K562 (cell line): ENCODE results near the gene HIVEP3. TPM values are rescaled to one million over a fixed set of nuclear protein-coding genes. Genes with fewer than 3 reads are reported as not detected.

Experiments
- ATAC-seq: fragments of 200-7000 bp; cut with Tn5 transposase; 3 replicates; pipeline ENCODE4 v1.9.1; 2020; ENCODE audit warnings: moderate library complexity
- BruUV-seq: library from RNA; stranded (reverse); fragments of 400-500 nt; replicated peaks from 2 replicates; lab custom pipeline; 2021; lab: Mats Ljungman, UMichigan
- CTCF ChIA-PET: fragments of 300-600 bp; formaldehyde crosslinking; extraction: SDS; loops from one replicate; lab custom pipeline; 2021; ENCODE audit warnings: low intra/inter-chr PET ratio; lab: Yijun Ruan, JAX
- POLR2A ChIA-PET: fragments of 300-600, 350-650 bp; sonication (Branson Sonifier 250); formaldehyde crosslinking; extraction: SDS; loops from one replicate; lab custom pipeline; 2021; ENCODE audit warnings: antibody characterized with exemption, inconsistent platforms; lab: Yijun Ruan, JAX
- DNase-seq, 4 experiments: peaks; one replicate each; pipeline versions ENCODE4 v3.0.0 to v3.0.0-alpha.2; 2011 to 2018; ENCODE audit warnings: low spot score in 3 of 4, mixed read lengths in 3 of 4; ENCODE audit errors: extremely low read depth in 1 of 4
- FAIRE-seq: peaks from 2 replicates; lab custom pipeline; 2011; peaks lifted over from hg19 to GRCh38; lab: Jason Lieb, UNC
- H2AFZ ChIP-seq: 2 replicates; pipeline ENCODE4 v1.6.0; 2011; ENCODE audit warnings: low read depth, low read length, control low read depth, inconsistent platforms
- H3K27ac ChIP-seq: fragments of 200-600 bp; 3 replicates; pipeline ENCODE4 v1.8.0; 2011; ENCODE audit warnings: low read depth, mild to moderate bottlenecking, control low read depth, inconsistent platforms, low read length, moderate library complexity, mixed read lengths; ENCODE audit errors: extremely low read depth
- H3K27me3 ChIP-seq, 2 experiments: fragments of 300-600 bp in 1 of 2; 2 replicates in 1 of 2; 3 replicates in 1 of 2; pipeline versions ENCODE4 v1.6.0 to v1.8.0; 2011; ENCODE audit warnings: inconsistent platforms in 2 of 2, low read length in 2 of 2, mild to moderate bottlenecking in 1 of 2, mixed read lengths in 1 of 2, moderate library complexity in 1 of 2; ENCODE audit not compliant: control insufficient read depth in 2 of 2, insufficient read depth in 2 of 2
- H3K36me3 ChIP-seq: fragments of 300-600 bp; 3 replicates; pipeline ENCODE4 v1.8.0; 2011; ENCODE audit warnings: mild to moderate bottlenecking, low read length, inconsistent platforms; ENCODE audit not compliant: control insufficient read depth, insufficient read depth
- H3K4me1 ChIP-seq, 2 experiments: fragments of 200-600 bp in 1 of 2; replicated peaks in 1 of 2; 2 replicates in 1 of 2; 3 replicates in 1 of 2; pipeline versions ENCODE4 v1.5.1 to v1.8.0; 2011; ENCODE audit warnings: inconsistent platforms in 2 of 2, low read length in 2 of 2, mild to moderate bottlenecking in 1 of 2, mixed read lengths in 1 of 2, moderate library complexity in 1 of 2; ENCODE audit not compliant: control insufficient read depth in 2 of 2, insufficient read depth in 2 of 2
- H3K4me2 ChIP-seq: 2 replicates; pipeline ENCODE4 v1.6.1; 2011; ENCODE audit warnings: low read length, control low read depth, inconsistent platforms, mixed read lengths; ENCODE audit not compliant: insufficient read depth
- H3K4me3 ChIP-seq: fragments of 200-600 bp; sonication (generic), shearing (Covaris generic); 2 replicates; pipeline ENCODE4 v1.5.1; 2016; ENCODE audit warnings: control low read depth, inconsistent platforms
- H3K79me2 ChIP-seq: fragments of 200-600 bp; 3 replicates; pipeline ENCODE4 v1.8.0; 2011; ENCODE audit warnings: low read length, inconsistent platforms; ENCODE audit not compliant: control insufficient read depth, insufficient read depth
- H3K9ac ChIP-seq, 2 experiments: 2 replicates each; pipeline versions ENCODE4 v1.6.0 to v1.6.1; 2011; ENCODE audit warnings: low read depth in 2 of 2, low read length in 2 of 2, control low read depth in 1 of 2, inconsistent platforms in 1 of 2, mild to moderate bottlenecking in 1 of 2, mixed read lengths in 1 of 2; ENCODE audit not compliant: insufficient read depth in 1 of 2
- H3K9me1 ChIP-seq: one replicate; pipeline ENCODE4 v1.6.0; 2011; ENCODE audit warnings: inconsistent platforms, mild to moderate bottlenecking, low read length, moderate library complexity; ENCODE audit not compliant: control insufficient read depth, insufficient read depth
- H3K9me3 ChIP-seq: replicated peaks from 2 replicates; pipeline ENCODE4 v1.5.1; 2011; ENCODE audit warnings: low read depth, low read length, inconsistent platforms; ENCODE audit not compliant: control insufficient read depth, insufficient read depth
- H4K20me1 ChIP-seq: replicated peaks from 2 replicates; pipeline ENCODE4 v1.6.1; 2011; ENCODE audit warnings: low read length, inconsistent platforms, mixed read lengths; ENCODE audit not compliant: control insufficient read depth, insufficient read depth
- BRF1 ChIP-seq: IDR thresholded peaks from 3 replicates; pipeline ENCODE4 v1.6.1; 2011; ENCODE audit warnings: borderline replicate concordance, mild to moderate bottlenecking; ENCODE audit not compliant: insufficient read length; ENCODE audit errors: extremely low read depth
- DIDO1 ChIP-seq: fragments of 450-650 bp; IDR thresholded peaks from 2 replicates; pipeline ENCODE4 v1.6.1; 2016; ENCODE audit warnings: low read depth, missing biosample characterization, missing genetic modification characterization
- GTF2B ChIP-seq: IDR thresholded peaks from 2 replicates; pipeline ENCODE4 v1.6.1; 2011; ENCODE audit not compliant: insufficient read length; ENCODE audit errors: extremely low read depth
- NR2C1 ChIP-seq, 2 experiments: fragments of 450-650 bp; IDR thresholded peaks; 2 replicates each; pipeline ENCODE4 v1.6.1; 2017; ENCODE audit warnings: mild to moderate bottlenecking in 2 of 2, antibody characterized with exemption in 1 of 2, inconsistent platforms in 1 of 2, missing compliant biosample characterization in 1 of 2, missing genetic modification characterization in 1 of 2
- PURB ChIP-seq: sonication (generic); formaldehyde crosslinking; IDR thresholded peaks from 2 replicates; pipeline ENCODE4 v1.9.0; 2021; ENCODE audit warnings: low read depth, mild to moderate bottlenecking, missing genetic modification reagents
- RBBP5 ChIP-seq: fragments of 200-600 bp; sonication (generic); IDR thresholded peaks from 2 replicates; pipeline ENCODE4 v1.6.1; 2012; ENCODE audit warnings: borderline replicate concordance, mild to moderate bottlenecking, low read length, control low read depth, inconsistent platforms; ENCODE audit not compliant: insufficient read depth, poor library complexity, severe bottlenecking
- STAT5A ChIP-seq: IDR thresholded peaks from 2 replicates; pipeline ENCODE4 v1.6.1; 2012; ENCODE audit warnings: low read length, inconsistent platforms, borderline replicate concordance
- SUPT5H ChIP-seq: fragments of 450-650 bp; IDR thresholded peaks from 2 replicates; pipeline ENCODE4 v1.6.1; 2016
- TAF15 ChIP-seq: fragments of 200-400 bp; formaldehyde crosslinking; IDR thresholded peaks from 2 replicates; pipeline ENCODE4 v1.6.1; 2017; ENCODE audit warnings: mild to moderate bottlenecking, low read depth, low read length, moderate library complexity
- ZNF398 ChIP-seq: fragments of 250-450 bp; sonication (Bioruptor Pico); IDR thresholded peaks from 2 replicates; pipeline ENCODE4 v1.8.0; 2021; ENCODE audit warnings: moderate library complexity, mild to moderate bottlenecking, inconsistent platforms
- ZZZ3 ChIP-seq: fragments of 450-650 bp; IDR thresholded peaks from 2 replicates; pipeline ENCODE4 v1.6.1; 2016; ENCODE audit warnings: antibody characterized with exemption, mild to moderate bottlenecking, moderate library complexity
- WGBS: fragments of 100-300 bp; shearing (Covaris generic); methylation state at CpG from one replicate; pipeline ENCODE4 v1.1.6; 2016; ENCODE audit warnings: low coverage, mixed read lengths; ENCODE audit not compliant: insufficient coverage; ENCODE audit errors: missing lambda C conversion rate; 5-methylcytosine and 5-hydroxymethylcytosine counted together
- in situ Hi-C: fragments of 300-500 bp; cut with MboI; formaldehyde crosslinking; loops from 4 replicates; pipeline ENCODE4 v1.15.0; 2018; ENCODE audit warnings: inconsistent platforms, mixed read lengths
- intact Hi-C: fragments of 100-400 bp; cut with micrococcal nuclease; formaldehyde crosslinking; loops from 2 replicates; pipeline ENCODE4 v1.14.2; 2022
- polyA plus RNA-seq, 8 experiments: library from polyadenylated mRNA; depleted of rRNA in 4 of 8; stranded (reverse) in 5 of 8; unstranded in 3 of 8; fragments of >200 nt; fragmentation: Nextera tagmentation in 2 of 8; fragmentation: Illumina TruSeq in 1 of 8; extraction: Ambion mirVana in 2 of 8; extraction: Trizol in 1 of 8; gene quantifications; 2 replicates each; pipeline versions ENCODE4 v1.2.1 to v1.2.3, GENCODE V29; 2011 to 2014; ENCODE audit warnings: inconsistent platforms in 1 of 8, missing spikeins in 1 of 8
- total RNA-seq, 7 experiments: library from RNA; depleted of rRNA in 6 of 7; stranded (reverse); fragments of >200 nt in 6 of 7; fragmentation: Illumina TruSeq in 2 of 7; extraction: Trizol in 2 of 7; gene quantifications; 2 replicates each; pipeline versions ENCODE4 v1.2.1 to v1.2.3, GENCODE V29; 2011 to 2021; ENCODE audit warnings: low replicate concordance in 1 of 7
- TF ChIP-seq, protein P1 (sequence below): sonication (generic); formaldehyde crosslinking; IDR thresholded peaks from 2 replicates; pipeline ENCODE4 v1.8.0; 2022; ENCODE audit warnings: missing genetic modification reagents, mild to moderate bottlenecking, borderline replicate concordance
- TF ChIP-seq, protein P2 (sequence below), 3 experiments: fragments of 200-800 bp in 1 of 3; sonication (Bioruptor generic) in 1 of 3; sonication (generic) in 1 of 3; formaldehyde crosslinking in 1 of 3; IDR thresholded peaks; 2 replicates each; pipeline versions ENCODE4 v1.6.1 to v1.8.0; 2016 to 2022; ENCODE audit warnings: mild to moderate bottlenecking in 2 of 3, missing compliant biosample characterization in 2 of 3, missing genetic modification characterization in 2 of 3, missing genetic modification reagents in 1 of 3
- TF ChIP-seq, protein P3 (sequence below): sonication (generic); formaldehyde crosslinking; IDR thresholded peaks from 2 replicates; pipeline ENCODE4 v1.8.1; 2023; ENCODE audit warnings: mild to moderate bottlenecking, missing genetic modification reagents

HIVEP3 gene
- total and polyA plus RNA-seq, 9 of the 15 experiments (the other 6 are each of a cell fraction or from before 2014, with no cell fraction given), result 0.09 to 0.58 (median 0.34) TPM; not detected in 1

GRCh38 chr1:41924911-41925310, 6.2 kb upstream of the HIVEP3 start:
- DNase-seq, result no peak
- WGBS, result 2% methylated on average over 2 of the region's 2 CpGs
- in situ Hi-C loops, result no loop called here
- H3K9me1 ChIP-seq, result no peaks in the 10 kb centered on the region
- BruUV-seq, result no TSS peak
- no peak for FAIRE-seq
- H3K27me3 ChIP-seq, result peaks cover 2 to 3% of the 10 kb centered on the region in 2 experiments; a peak in 2 of 5 replicates
- peaks cover 0 to 4% of the 10 kb centered on the region in 2 experiments; a peak in 2 of 5 replicates for H3K4me1 ChIP-seq
- no peak for ATAC-seq
- H3K9me3 ChIP-seq, result no peaks in the 10 kb centered on the region
- CTCF ChIA-PET, result no interaction called here
- intact Hi-C loops, result no loop called here
- POLR2A ChIA-PET, result interaction anchor here (0.6 kb wide), 1 partner anchor 759 kb away, joined by 3 read pairs; no protein-coding TSS in a partner anchor
- no peak overlapping the region for H3K4me3 ChIP-seq
- no peak overlapping the region for H3K4me2 ChIP-seq
- no peak overlapping the region for H2AFZ ChIP-seq
- H3K36me3 ChIP-seq, result no peaks in the 10 kb centered on the region
- H3K79me2 ChIP-seq, result no peaks in the 10 kb centered on the region
- H3K9ac ChIP-seq, result no peak overlapping the region
- H3K27ac ChIP-seq, result no peak overlapping the region
- H4K20me1 ChIP-seq, result no peaks in the 10 kb centered on the region
- TF ChIP-seq BRF1 (no peak), PURB (no peak), ZNF398 (CRISPR knock-in tag) (no peak), TAF15 (no peak), GTF2B (no peak), ZZZ3 (no peak), STAT5A (no peak), NR2C1 (IDR thresholded peaks at IDR 0.05) (no peak), NR2C1 (tag; IDR thresholded peaks at IDR 0.05) (no peak), RBBP5 (no peak), DIDO1 (tag) (no peak), SUPT5H (no peak)
- TF ChIP-seq, protein P1, sequence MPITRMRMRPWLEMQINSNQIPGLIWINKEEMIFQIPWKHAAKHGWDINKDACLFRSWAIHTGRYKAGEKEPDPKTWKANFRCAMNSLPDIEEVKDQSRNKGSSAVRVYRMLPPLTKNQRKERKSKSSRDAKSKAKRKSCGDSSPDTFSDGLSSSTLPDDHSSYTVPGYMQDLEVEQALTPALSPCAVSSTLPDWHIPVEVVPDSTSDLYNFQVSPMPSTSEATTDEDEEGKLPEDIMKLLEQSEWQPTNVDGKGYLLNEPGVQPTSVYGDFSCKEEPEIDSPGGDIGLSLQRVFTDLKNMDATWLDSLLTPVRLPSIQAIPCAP, result no peak
- TF ChIP-seq, protein P2, sequence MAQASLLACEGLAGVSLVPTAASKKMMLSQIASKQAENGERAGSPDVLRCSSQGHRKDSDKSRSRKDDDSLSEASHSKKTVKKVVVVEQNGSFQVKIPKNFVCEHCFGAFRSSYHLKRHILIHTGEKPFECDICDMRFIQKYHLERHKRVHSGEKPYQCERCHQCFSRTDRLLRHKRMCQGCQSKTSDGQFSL (CRISPR knock-in tag; IDR thresholded peaks at IDR 0.05), result no peak
- TF ChIP-seq, protein P2 (tag; IDR thresholded peaks at IDR 0.05), result no peak
- TF ChIP-seq, protein P3, sequence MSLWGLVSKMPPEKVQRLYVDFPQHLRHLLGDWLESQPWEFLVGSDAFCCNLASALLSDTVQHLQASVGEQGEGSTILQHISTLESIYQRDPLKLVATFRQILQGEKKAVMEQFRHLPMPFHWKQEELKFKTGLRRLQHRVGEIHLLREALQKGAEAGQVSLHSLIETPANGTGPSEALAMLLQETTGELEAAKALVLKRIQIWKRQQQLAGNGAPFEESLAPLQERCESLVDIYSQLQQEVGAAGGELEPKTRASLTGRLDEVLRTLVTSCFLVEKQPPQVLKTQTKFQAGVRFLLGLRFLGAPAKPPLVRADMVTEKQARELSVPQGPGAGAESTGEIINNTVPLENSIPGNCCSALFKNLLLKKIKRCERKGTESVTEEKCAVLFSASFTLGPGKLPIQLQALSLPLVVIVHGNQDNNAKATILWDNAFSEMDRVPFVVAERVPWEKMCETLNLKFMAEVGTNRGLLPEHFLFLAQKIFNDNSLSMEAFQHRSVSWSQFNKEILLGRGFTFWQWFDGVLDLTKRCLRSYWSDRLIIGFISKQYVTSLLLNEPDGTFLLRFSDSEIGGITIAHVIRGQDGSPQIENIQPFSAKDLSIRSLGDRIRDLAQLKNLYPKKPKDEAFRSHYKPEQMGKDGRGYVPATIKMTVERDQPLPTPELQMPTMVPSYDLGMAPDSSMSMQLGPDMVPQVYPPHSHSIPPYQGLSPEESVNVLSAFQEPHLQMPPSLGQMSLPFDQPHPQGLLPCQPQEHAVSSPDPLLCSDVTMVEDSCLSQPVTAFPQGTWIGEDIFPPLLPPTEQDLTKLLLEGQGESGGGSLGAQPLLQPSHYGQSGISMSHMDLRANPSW, result no peak
